Neural progenitor cell (in vitro differentiated cells): Measurements from ENCODE around the gene POGZ.

Experiments used
- CTCF ChIP-seq: fragments of 200-600 bp; sonication (generic); IDR thresholded peaks from 2 replicates; pipeline ENCODE4 v1.5.1; 2017; ENCODE audit warnings: antibody characterized with exemption, mild to moderate bottlenecking
- EZH2phosphoT487 ChIP-seq: fragments of 200-600 bp; sonication (generic); IDR thresholded peaks from 2 replicates; pipeline ENCODE4 v1.6.1; 2017; ENCODE audit warnings: antibody characterized with exemption

- no peak for TF ChIP-seq CTCF
- no peak for TF ChIP-seq EZH2phosphoT487
Observed at GRCh38 chr1:151377150-151377884, 82.0 kb downstream of the POGZ start.
